ENCODE data around the gene RFX4.

Gene RFX4

GRCh38 chr12:106759526-106760183 lies 176.9 kb downstream of the RFX4 start:
- no peaks in the 10 kb centered on the region for H3K36me3 ChIP-seq (ENCODE audit: control insufficient read depth, insufficient read depth, low read length, severe bottlenecking)
- no peak for DNase-seq (ENCODE audit: low read depth)
- H3K27me3 ChIP-seq (replicated peaks; ENCODE audit: control insufficient read depth, insufficient read depth, low read length) = no peaks in the 10 kb centered on the region

GRCh38 chr12:106760184-106760531 lies 177.4 kb downstream of the RFX4 start:
- peak overlapping the region; percentile 49 for H3K4me3 ChIP-seq (ENCODE audit: low read length)
- peaks cover 61% of the 10 kb centered on the region for H3K4me1 ChIP-seq (ENCODE audit: control insufficient read depth, insufficient read depth, low read length)
- H3K9ac ChIP-seq (ENCODE audit: low read length) = peak overlapping the region; percentile 74
- H3K9me3 ChIP-seq (ENCODE audit: control insufficient read depth, low read length) = no peaks in the 10 kb centered on the region
- no peaks in the 10 kb centered on the region for H3K27me3 ChIP-seq (replicated peaks; ENCODE audit: control insufficient read depth, insufficient read depth, low read length)
- no peak for DNase-seq (ENCODE audit: low read depth)
- no peaks in the 10 kb centered on the region for H3K36me3 ChIP-seq (ENCODE audit: control insufficient read depth, insufficient read depth, low read length, severe bottlenecking)

More at GRCh38 chr12:106759526-106760183, 176.9 kb downstream of the RFX4 start:
- Histone ChIP-seq H3K4me3 (ENCODE audit: low read length) (peak overlapping the region; percentile 49), H3K9ac (ENCODE audit: low read length) (peak overlapping the region; percentile 74), H3K4me1 (ENCODE audit: control insufficient read depth, insufficient read depth, low read length) (peaks cover 62% of the 10 kb centered on the region), H3K9me3 (ENCODE audit: control insufficient read depth, low read length) (no peaks in the 10 kb centered on the region)

GRCh38 chr12:106764220-106764619 lies 181.4 kb downstream of the RFX4 start:
- no peaks in the 10 kb centered on the region for H3K27me3 ChIP-seq (replicated peaks; ENCODE audit: control insufficient read depth, insufficient read depth, low read length)
- no peak overlapping the region for H3K9ac ChIP-seq (ENCODE audit: low read length)
- no peak for DNase-seq (ENCODE audit: low read depth)
- H3K4me1 ChIP-seq (ENCODE audit: control insufficient read depth, insufficient read depth, low read length) = peaks cover 55% of the 10 kb centered on the region
- H3K9me3 ChIP-seq (ENCODE audit: control insufficient read depth, low read length) = no peaks in the 10 kb centered on the region
- no peaks in the 10 kb centered on the region for H3K36me3 ChIP-seq (ENCODE audit: control insufficient read depth, insufficient read depth, low read length, severe bottlenecking)
- H3K4me3 ChIP-seq (ENCODE audit: low read length) = no peak overlapping the region

- DNase-seq (ENCODE audit: low read depth) = peak; percentile 15
- no peak overlapping the region for H3K9ac ChIP-seq (ENCODE audit: low read length)
- no peak overlapping the region for H3K4me3 ChIP-seq (ENCODE audit: low read length)
- no peaks in the 10 kb centered on the region for H3K9me3 ChIP-seq (ENCODE audit: control insufficient read depth, low read length)
- no peaks in the 10 kb centered on the region for H3K27me3 ChIP-seq (replicated peaks; ENCODE audit: control insufficient read depth, insufficient read depth, low read length)
- H3K36me3 ChIP-seq (ENCODE audit: control insufficient read depth, insufficient read depth, low read length, severe bottlenecking) = no peaks in the 10 kb centered on the region
- peaks cover 52% of the 10 kb centered on the region for H3K4me1 ChIP-seq (ENCODE audit: control insufficient read depth, insufficient read depth, low read length)
Measured at GRCh38 chr12:106764738-106765137, 181.9 kb downstream of the RFX4 start.

- Histone ChIP-seq H3K36me3 (ENCODE audit: control insufficient read depth, insufficient read depth, low read length, severe bottlenecking) (no peaks in the 10 kb centered on the region), H3K9ac (ENCODE audit: low read length) (no peak overlapping the region), H3K9me3 (ENCODE audit: control insufficient read depth, low read length) (no peaks in the 10 kb centered on the region), H3K4me1 (ENCODE audit: control insufficient read depth, insufficient read depth, low read length) (peaks cover 44% of the 10 kb centered on the region), H3K4me3 (ENCODE audit: low read length) (no peak overlapping the region), H3K27me3 (replicated peaks; ENCODE audit: control insufficient read depth, insufficient read depth, low read length) (no peaks in the 10 kb centered on the region)
- peak; percentile 32 for DNase-seq (ENCODE audit: low read depth)
Measured at GRCh38 chr12:106766393-106766826, 183.6 kb downstream of the RFX4 start.

GRCh38 chr12:106767206-106767605 lies 184.4 kb downstream of the RFX4 start:
- peak overlapping the region; percentile 0 for H3K9ac ChIP-seq (ENCODE audit: low read length)
- H3K27me3 ChIP-seq (replicated peaks; ENCODE audit: control insufficient read depth, insufficient read depth, low read length) = no peaks in the 10 kb centered on the region
- no peak overlapping the region for H3K4me3 ChIP-seq (ENCODE audit: low read length)
- peaks cover 44% of the 10 kb centered on the region for H3K4me1 ChIP-seq (ENCODE audit: control insufficient read depth, insufficient read depth, low read length)
- no peaks in the 10 kb centered on the region for H3K36me3 ChIP-seq (ENCODE audit: control insufficient read depth, insufficient read depth, low read length, severe bottlenecking)
- no peaks in the 10 kb centered on the region for H3K9me3 ChIP-seq (ENCODE audit: control insufficient read depth, low read length)
- no peak for DNase-seq (ENCODE audit: low read depth)

- no peaks in the 10 kb centered on the region for H3K27me3 ChIP-seq (replicated peaks; ENCODE audit: control insufficient read depth, insufficient read depth, low read length)
- no peaks in the 10 kb centered on the region for H3K9me3 ChIP-seq (ENCODE audit: control insufficient read depth, low read length)
- H3K4me3 ChIP-seq (ENCODE audit: low read length) = no peak overlapping the region
- peaks cover 44% of the 10 kb centered on the region for H3K4me1 ChIP-seq (ENCODE audit: control insufficient read depth, insufficient read depth, low read length)
- H3K9ac ChIP-seq (ENCODE audit: low read length) = no peak overlapping the region
- H3K36me3 ChIP-seq (ENCODE audit: control insufficient read depth, insufficient read depth, low read length, severe bottlenecking) = no peaks in the 10 kb centered on the region
- peak; percentile 41 for DNase-seq (ENCODE audit: low read depth)
Measured at GRCh38 chr12:106767954-106768822, 185.4 kb downstream of the RFX4 start.

GRCh38 chr12:106769078-106769477 lies 186.3 kb downstream of the RFX4 start:
- Histone ChIP-seq H3K9ac (ENCODE audit: low read length) (no peak overlapping the region), H3K4me1 (ENCODE audit: control insufficient read depth, insufficient read depth, low read length) (peaks cover 42% of the 10 kb centered on the region), H3K27me3 (replicated peaks; ENCODE audit: control insufficient read depth, insufficient read depth, low read length) (no peaks in the 10 kb centered on the region), H3K4me3 (ENCODE audit: low read length) (peak overlapping the region; percentile 6), H3K36me3 (ENCODE audit: control insufficient read depth, insufficient read depth, low read length, severe bottlenecking) (no peaks in the 10 kb centered on the region), H3K9me3 (ENCODE audit: control insufficient read depth, low read length) (no peaks in the 10 kb centered on the region)
- no peak for DNase-seq (ENCODE audit: low read depth)

GRCh38 chr12:106769546-106769945 lies 186.7 kb downstream of the RFX4 start:
- H3K9ac ChIP-seq (ENCODE audit: low read length) = no peak overlapping the region
- H3K9me3 ChIP-seq (ENCODE audit: control insufficient read depth, low read length) = no peaks in the 10 kb centered on the region
- DNase-seq (ENCODE audit: low read depth) = no peak
- H3K36me3 ChIP-seq (ENCODE audit: control insufficient read depth, insufficient read depth, low read length, severe bottlenecking) = no peaks in the 10 kb centered on the region
- no peak overlapping the region for H3K4me3 ChIP-seq (ENCODE audit: low read length)
- peaks cover 38% of the 10 kb centered on the region for H3K4me1 ChIP-seq (ENCODE audit: control insufficient read depth, insufficient read depth, low read length)
- no peaks in the 10 kb centered on the region for H3K27me3 ChIP-seq (replicated peaks; ENCODE audit: control insufficient read depth, insufficient read depth, low read length)

- Histone ChIP-seq H3K36me3 (ENCODE audit: control insufficient read depth, insufficient read depth, low read length, severe bottlenecking) (no peaks in the 10 kb centered on the region), H3K9ac (ENCODE audit: low read length) (no peak overlapping the region), H3K9me3 (ENCODE audit: control insufficient read depth, low read length) (no peaks in the 10 kb centered on the region), H3K4me1 (ENCODE audit: control insufficient read depth, insufficient read depth, low read length) (peaks cover 38% of the 10 kb centered on the region), H3K27me3 (replicated peaks; ENCODE audit: control insufficient read depth, insufficient read depth, low read length) (no peaks in the 10 kb centered on the region), H3K4me3 (ENCODE audit: low read length) (no peak overlapping the region)
- no peak for DNase-seq (ENCODE audit: low read depth)
Measured at GRCh38 chr12:106771425-106771824, 188.6 kb downstream of the RFX4 start.

- DNase-seq (ENCODE audit: low read depth) = no peak
- Histone ChIP-seq H3K27me3 (replicated peaks; ENCODE audit: control insufficient read depth, insufficient read depth, low read length) (no peaks in the 10 kb centered on the region), H3K36me3 (ENCODE audit: control insufficient read depth, insufficient read depth, low read length, severe bottlenecking) (no peaks in the 10 kb centered on the region), H3K4me3 (ENCODE audit: low read length) (peak overlapping the region; percentile 91), H3K9me3 (ENCODE audit: control insufficient read depth, low read length) (no peaks in the 10 kb centered on the region), H3K9ac (ENCODE audit: low read length) (peak overlapping the region; percentile 97), H3K4me1 (ENCODE audit: control insufficient read depth, insufficient read depth, low read length) (peaks cover 19% of the 10 kb centered on the region)
Measured at GRCh38 chr12:106773286-106774004, 190.6 kb downstream of the RFX4 start.

Measured in adipocyte (in vitro differentiated cells).